Activated naive CD4-positive, alpha-beta T cell treated with anti-CD3 and anti-CD28 coated beads, Interleukin-2, amount 50 U/mL, for 24 hours (primary cell): ENCODE results near the gene ANKHD1.
"Not testable (repeated sequence)": the region's sequence is repeated elsewhere in the genome, so short reads cannot be mapped to it uniquely, and the experiment has no call there.

ENCODE experiments used
- H3K27ac Mint-ChIP-seq: one replicate; pipeline ENCODE4 v1.8.0; 2021; ENCODE audit warnings: mild to moderate bottlenecking, mixed read lengths
- H3K27me3 Mint-ChIP-seq: one replicate; pipeline ENCODE4 v1.8.0; 2021; ENCODE audit warnings: mixed read lengths
- H3K36me3 Mint-ChIP-seq: one replicate; pipeline ENCODE4 v1.8.0; 2021; ENCODE audit warnings: mixed read lengths
- H3K4me1 Mint-ChIP-seq: one replicate; pipeline ENCODE4 v1.8.0; 2021; ENCODE audit warnings: mixed read lengths
- H3K4me3 Mint-ChIP-seq: one replicate; pipeline ENCODE4 v1.8.0; 2021; ENCODE audit warnings: mild to moderate bottlenecking, mixed read lengths
- H3K9me3 Mint-ChIP-seq: one replicate; pipeline ENCODE4 v1.8.0; 2021; ENCODE audit warnings: mixed read lengths

The ANKHD1 gene

DNA sequence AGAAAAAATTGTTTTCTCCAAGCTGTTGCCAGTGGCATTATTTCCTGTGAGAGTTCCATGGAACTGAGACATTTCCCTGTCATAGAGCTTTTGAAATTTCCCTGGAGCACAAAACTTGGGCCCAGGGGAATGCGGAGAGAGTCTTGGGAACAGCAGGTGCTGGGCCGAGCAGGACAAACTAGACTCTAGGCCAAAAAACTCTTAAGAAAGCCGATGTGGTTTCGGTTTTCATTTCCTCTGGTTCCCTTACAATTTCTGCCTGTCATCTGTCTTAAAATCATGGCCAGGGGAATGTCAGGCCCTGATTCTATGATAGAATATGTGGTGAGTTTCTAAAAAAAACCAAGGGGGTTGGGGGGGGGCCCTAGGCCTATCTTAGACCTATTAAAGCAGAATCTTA lies 167.6 kb downstream of the ANKHD1 start:
- Mint-ChIP-seq H3K27ac (peak overlapping the region; percentile 95), H3K36me3 (peaks cover 23% of the 10 kb centered on the region), H3K4me3 (peak overlapping the region; percentile 82), H3K27me3 (no peaks in the 10 kb centered on the region), H3K9me3 (no peaks in the 10 kb centered on the region), H3K4me1 (peaks cover 54% of the 10 kb centered on the region)

- H3K27me3 Mint-ChIP-seq = no peaks in the 10 kb centered on the region
- H3K36me3 Mint-ChIP-seq = peaks cover 23% of the 10 kb centered on the region
- no peak overlapping the region for H3K4me3 Mint-ChIP-seq
- no peaks in the 10 kb centered on the region for H3K9me3 Mint-ChIP-seq
- peak overlapping the region; percentile 85 for H3K27ac Mint-ChIP-seq
- H3K4me1 Mint-ChIP-seq = peaks cover 54% of the 10 kb centered on the region
Observed at GRCh38 chr5:140570058-140570457, 168.4 kb downstream of the ANKHD1 start.

DNA sequence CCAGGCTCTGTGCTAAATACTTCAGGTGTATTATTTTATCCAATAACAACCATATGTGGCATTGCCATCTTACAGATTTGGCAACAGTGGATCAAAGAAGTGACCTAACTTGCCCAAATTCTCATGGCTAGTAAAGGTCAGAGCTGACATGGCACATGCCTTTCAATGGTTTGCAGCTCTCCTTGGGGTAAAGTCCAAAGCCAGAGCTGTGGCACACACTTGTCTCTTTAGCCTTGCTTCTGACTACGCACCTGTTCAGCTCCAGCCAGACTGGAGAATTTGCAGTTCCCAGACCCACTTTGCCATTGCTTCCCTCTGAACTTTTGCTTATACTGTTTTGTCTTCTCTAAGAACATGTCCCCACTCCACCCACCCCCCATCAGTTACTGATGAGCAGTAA lies 168.9 kb downstream of the ANKHD1 start:
- no peak overlapping the region for H3K4me3 Mint-ChIP-seq
- H3K27me3 Mint-ChIP-seq = no peaks in the 10 kb centered on the region
- H3K36me3 Mint-ChIP-seq = peaks cover 23% of the 10 kb centered on the region
- no peaks in the 10 kb centered on the region for H3K9me3 Mint-ChIP-seq
- H3K4me1 Mint-ChIP-seq = peaks cover 54% of the 10 kb centered on the region
- peak overlapping the region; percentile 85 for H3K27ac Mint-ChIP-seq

- Mint-ChIP-seq H3K4me1 (peaks cover 51% of the 10 kb centered on the region), H3K4me3 (no peak overlapping the region), H3K36me3 (peaks cover 21% of the 10 kb centered on the region), H3K27ac (no peak overlapping the region), H3K9me3 (no peaks in the 10 kb centered on the region), H3K27me3 (no peaks in the 10 kb centered on the region)
Observed at GRCh38 chr5:140571105-140571504, 169.5 kb downstream of the ANKHD1 start.

DNA sequence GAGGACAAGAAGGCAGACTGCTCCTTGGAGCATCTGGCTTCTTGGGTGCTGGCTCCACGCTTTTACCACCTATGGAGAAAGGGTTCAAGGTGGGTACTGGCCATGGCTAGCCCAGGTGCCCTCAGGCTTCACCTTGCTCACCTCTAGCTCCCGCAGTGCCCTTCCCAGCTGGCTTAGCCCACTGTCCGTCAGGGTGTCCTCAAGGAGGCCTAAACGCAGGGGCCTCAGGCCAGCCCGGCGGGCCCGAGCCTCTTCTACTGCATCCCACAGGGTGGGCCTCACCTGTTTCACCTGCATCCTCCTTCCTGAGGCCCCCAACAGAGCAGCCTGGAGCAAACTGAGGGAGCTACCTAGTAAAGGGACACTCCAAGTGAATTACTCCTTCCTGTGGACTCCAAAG lies 172.1 kb downstream of the ANKHD1 start:
- Mint-ChIP-seq H3K36me3 (peaks cover 6% of the 10 kb centered on the region), H3K27ac (no peak overlapping the region), H3K4me1 (peaks cover 38% of the 10 kb centered on the region), H3K4me3 (no peak overlapping the region), H3K27me3 (no peaks in the 10 kb centered on the region), H3K9me3 (no peaks in the 10 kb centered on the region)

GRCh38 chr5:140574165-140574564 lies 172.5 kb downstream of the ANKHD1 start:
- Mint-ChIP-seq H3K9me3 (no peaks in the 10 kb centered on the region), H3K27ac (no peak overlapping the region), H3K36me3 (peaks cover 5% of the 10 kb centered on the region), H3K4me1 (peaks cover 33% of the 10 kb centered on the region), H3K27me3 (no peaks in the 10 kb centered on the region), H3K4me3 (no peak overlapping the region)

DNA sequence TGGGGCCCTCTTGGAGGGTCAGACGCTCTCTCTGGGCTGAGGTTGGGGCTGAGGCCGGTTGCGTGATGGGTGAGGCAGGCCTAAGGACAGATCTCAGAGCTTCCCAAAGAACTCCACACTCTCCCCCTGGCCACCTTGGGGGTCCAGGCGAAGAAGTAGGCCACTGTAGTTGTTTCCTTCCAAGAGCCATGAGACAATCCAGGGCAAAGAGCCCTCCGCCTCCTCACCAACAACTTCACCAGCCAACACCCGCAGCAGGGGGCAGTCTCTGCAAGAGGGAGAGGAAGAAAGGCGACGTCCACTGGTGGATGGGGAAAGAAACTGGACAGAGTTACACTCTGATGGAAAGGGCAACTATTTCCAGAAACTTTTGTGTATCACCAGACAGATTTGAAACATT lies 173.7 kb downstream of the ANKHD1 start:
- H3K4me1 Mint-ChIP-seq = peaks cover 22% of the 10 kb centered on the region
- H3K27ac Mint-ChIP-seq = no peak overlapping the region
- no peaks in the 10 kb centered on the region for H3K27me3 Mint-ChIP-seq
- H3K9me3 Mint-ChIP-seq = no peaks in the 10 kb centered on the region
- no peak overlapping the region for H3K4me3 Mint-ChIP-seq
- peaks cover 5% of the 10 kb centered on the region for H3K36me3 Mint-ChIP-seq

DNA sequence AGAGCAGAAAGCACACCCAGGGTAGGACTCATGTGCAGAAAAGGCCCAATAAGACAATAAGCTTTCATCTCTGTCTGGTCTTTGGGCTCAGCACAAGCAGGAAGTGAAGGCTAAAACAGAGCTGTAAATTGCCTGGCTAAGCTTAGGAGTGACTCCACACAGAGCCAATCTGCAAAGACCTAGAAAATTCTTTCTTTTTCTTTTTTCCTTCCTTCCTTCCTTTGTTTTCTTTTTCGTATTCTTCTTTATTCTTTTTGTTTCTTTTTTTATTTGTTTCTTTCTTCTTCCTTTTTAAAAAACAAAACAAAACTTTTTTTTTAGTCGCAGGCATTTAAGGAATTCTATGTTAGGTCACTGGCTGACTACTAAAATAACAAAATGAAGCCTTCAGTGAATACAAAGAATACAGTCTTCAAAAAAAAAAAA lies 175.2 kb downstream of the ANKHD1 start:
- H3K27me3 Mint-ChIP-seq = no peaks in the 10 kb centered on the region
- H3K36me3 Mint-ChIP-seq = no peaks in the 10 kb centered on the region
- H3K4me1 Mint-ChIP-seq = peaks cover 14% of the 10 kb centered on the region
- no peaks in the 10 kb centered on the region for H3K9me3 Mint-ChIP-seq
- no peak overlapping the region for H3K27ac Mint-ChIP-seq
- H3K4me3 Mint-ChIP-seq = no peak overlapping the region

GRCh38 chr5:140579188-140579747 lies 177.6 kb downstream of the ANKHD1 start:
- H3K27ac Mint-ChIP-seq, H3K9me3 Mint-ChIP-seq, H3K4me3 Mint-ChIP-seq, H3K27me3 Mint-ChIP-seq, H3K36me3 Mint-ChIP-seq: not testable (repeated sequence)
- H3K4me1 Mint-ChIP-seq = peaks cover 14% of the 10 kb centered on the region

- Mint-ChIP-seq H3K4me1 (no peaks in the 10 kb centered on the region), H3K9me3 (no peaks in the 10 kb centered on the region), H3K27ac (no peak overlapping the region), H3K4me3 (no peak overlapping the region), H3K36me3 (no peaks in the 10 kb centered on the region), H3K27me3 (peaks cover 2% of the 10 kb centered on the region)
Observed at GRCh38 chr5:140587495-140587894, 185.9 kb downstream of the ANKHD1 start.

GRCh38 chr5:140588311-140589070 lies 186.9 kb downstream of the ANKHD1 start:
- no peaks in the 10 kb centered on the region for H3K4me1 Mint-ChIP-seq
- no peak overlapping the region for H3K27ac Mint-ChIP-seq

More at GRCh38 chr5:140588311-140589070, 186.9 kb downstream of the ANKHD1 start:
- Mint-ChIP-seq H3K27me3 (no peaks in the 10 kb centered on the region), H3K4me3 (no peak overlapping the region), H3K36me3 (no peaks in the 10 kb centered on the region), H3K9me3 (no peaks in the 10 kb centered on the region)
